ENCODE measurements around the gene ARL6IP6.

DNA sequence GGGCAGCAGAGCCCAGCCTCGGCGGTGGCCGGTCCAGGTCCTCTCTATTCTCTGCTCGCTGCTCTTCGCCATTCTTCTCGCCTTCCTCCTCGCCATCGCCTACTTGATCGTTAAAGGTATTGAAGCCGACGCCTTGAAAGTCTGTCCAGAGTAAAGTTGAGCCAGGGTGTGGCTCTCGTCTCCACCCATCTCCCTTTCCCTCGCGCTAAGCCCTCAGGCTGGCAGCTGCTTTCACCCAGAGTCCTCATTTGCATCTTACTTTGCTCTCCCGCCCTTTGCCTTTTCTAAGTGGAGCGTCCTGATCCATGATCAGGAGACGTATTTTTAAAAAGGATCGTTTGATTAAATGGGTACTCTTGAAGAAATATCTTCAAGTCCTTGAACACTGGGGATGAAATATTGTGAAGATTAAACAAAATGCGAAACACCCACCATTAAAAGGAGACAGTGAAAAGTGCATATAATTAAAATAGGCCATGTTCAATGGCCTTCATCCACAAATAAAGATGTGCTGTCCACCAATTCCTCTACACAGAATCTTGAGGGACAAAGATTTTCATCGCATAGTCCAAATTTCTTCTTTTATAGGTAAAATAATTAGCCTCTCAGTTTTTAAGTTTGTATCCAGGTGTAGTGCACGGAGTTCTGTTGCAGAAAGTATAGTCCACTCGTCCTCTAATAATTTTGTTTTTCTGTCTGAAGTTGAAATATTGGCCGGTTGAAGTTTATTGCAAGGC is 657 bp downstream of the ARL6IP6 start:
- TF ChIP-seq CTCF (IDR thresholded peaks at IDR 0.05) (no peak), POLR2A (IDR thresholded peaks at IDR 0.05) (no peak)

Data from heart left ventricle (tissue), 13 donors.